GM19239 (cell line): ENCODE data around the gene ADCY9.
"Not testable (repeated sequence)": the region's sequence is repeated elsewhere in the genome, so short reads cannot be mapped to it uniquely, and the experiment has no call there.

Source experiments
- DNase-seq: peaks from one replicate; pipeline ENCODE4 v3.0.0; 2011; ENCODE audit warnings: low spot score; ENCODE audit not compliant: insufficient read length
- FAIRE-seq: peaks from 2 replicates; lab custom pipeline; 2011; peaks lifted over from hg19 to GRCh38; lab: Jason Lieb, UNC

The ADCY9 gene

GRCh38 chr16:3938843-3939624 is 177.2 kb downstream of the ADCY9 start:
- FAIRE-seq, result peak; percentile 21
- peak; percentile 63 for DNase-seq

- no peak for FAIRE-seq
- DNase-seq, result no peak
Measured at GRCh38 chr16:3938471-3938842, 177.8 kb downstream of the ADCY9 start.

- DNase-seq (no peak), FAIRE-seq (no peak)
Measured at GRCh38 chr16:3937066-3937875, 179.0 kb downstream of the ADCY9 start.

- FAIRE-seq, result no peak
Measured at GRCh38 chr16:3935921-3936320, 180.3 kb downstream of the ADCY9 start.

GRCh38 chr16:3934491-3935181 is 181.6 kb downstream of the ADCY9 start:
- DNase-seq (no peak), FAIRE-seq (no peak)

More at GRCh38 chr16:3935921-3936320, 180.3 kb downstream of the ADCY9 start:
- DNase-seq, result no peak

GRCh38 chr16:3927147-3927546 is 189.1 kb downstream of the ADCY9 start:
- not testable (repeated sequence) for DNase-seq, FAIRE-seq

- FAIRE-seq, result no peak
- DNase-seq, result no peak
Measured at GRCh38 chr16:3924763-3925162, 191.5 kb downstream of the ADCY9 start.

GRCh38 chr16:3922241-3922640 is 194.0 kb downstream of the ADCY9 start:
- no peak for FAIRE-seq

GRCh38 chr16:3920206-3920605 is 196.0 kb downstream of the ADCY9 start:
- no peak for DNase-seq
- no peak for FAIRE-seq

More at GRCh38 chr16:3922241-3922640, 194.0 kb downstream of the ADCY9 start:
- no peak for DNase-seq

GRCh38 chr16:3919413-3919812 is 196.8 kb downstream of the ADCY9 start:
- FAIRE-seq (no peak), DNase-seq (no peak)

- DNase-seq (no peak), FAIRE-seq (no peak)
Measured at GRCh38 chr16:3915426-3916260, 200.6 kb downstream of the ADCY9 start.

- DNase-seq (no peak), FAIRE-seq (no peak)
Measured at GRCh38 chr16:3912897-3913296, 203.3 kb downstream of the ADCY9 start.
